ENCODE measurements around the gene ETV6. TPM values are rescaled to one million over a fixed set of nuclear protein-coding genes. Genes with fewer than 3 reads are reported as not detected.

The ETV6 gene
- polyA plus RNA-seq, 1 donor: 16.3 TPM

GRCh38 chr12:11776316-11776715 lies 126.8 kb downstream of the ETV6 start:
- DNase-seq: no peak

DNA sequence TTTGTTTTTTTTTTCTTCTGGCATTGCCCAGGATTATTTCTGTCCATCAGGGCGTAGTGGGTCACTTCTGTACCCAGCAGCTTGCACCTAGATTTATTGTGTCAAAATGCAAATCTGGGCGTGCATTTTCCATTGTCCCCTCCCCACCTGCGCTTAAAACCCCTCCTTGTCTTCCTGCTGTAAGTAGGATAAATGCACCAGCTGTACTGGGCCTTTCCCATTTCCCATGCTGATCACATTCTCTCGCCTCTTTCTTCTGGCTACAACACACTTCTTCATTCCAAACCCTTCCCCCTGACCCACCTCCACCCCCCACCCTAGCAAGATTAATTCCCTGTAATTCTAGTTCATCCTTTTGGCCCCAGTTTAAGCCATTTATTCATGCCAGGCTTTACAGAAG lies 128.0 kb downstream of the ETV6 start:
- DNase-seq: no peak

GRCh38 chr12:11777962-11778361 lies 128.5 kb downstream of the ETV6 start:
- DNase-seq: no peak

DNA sequence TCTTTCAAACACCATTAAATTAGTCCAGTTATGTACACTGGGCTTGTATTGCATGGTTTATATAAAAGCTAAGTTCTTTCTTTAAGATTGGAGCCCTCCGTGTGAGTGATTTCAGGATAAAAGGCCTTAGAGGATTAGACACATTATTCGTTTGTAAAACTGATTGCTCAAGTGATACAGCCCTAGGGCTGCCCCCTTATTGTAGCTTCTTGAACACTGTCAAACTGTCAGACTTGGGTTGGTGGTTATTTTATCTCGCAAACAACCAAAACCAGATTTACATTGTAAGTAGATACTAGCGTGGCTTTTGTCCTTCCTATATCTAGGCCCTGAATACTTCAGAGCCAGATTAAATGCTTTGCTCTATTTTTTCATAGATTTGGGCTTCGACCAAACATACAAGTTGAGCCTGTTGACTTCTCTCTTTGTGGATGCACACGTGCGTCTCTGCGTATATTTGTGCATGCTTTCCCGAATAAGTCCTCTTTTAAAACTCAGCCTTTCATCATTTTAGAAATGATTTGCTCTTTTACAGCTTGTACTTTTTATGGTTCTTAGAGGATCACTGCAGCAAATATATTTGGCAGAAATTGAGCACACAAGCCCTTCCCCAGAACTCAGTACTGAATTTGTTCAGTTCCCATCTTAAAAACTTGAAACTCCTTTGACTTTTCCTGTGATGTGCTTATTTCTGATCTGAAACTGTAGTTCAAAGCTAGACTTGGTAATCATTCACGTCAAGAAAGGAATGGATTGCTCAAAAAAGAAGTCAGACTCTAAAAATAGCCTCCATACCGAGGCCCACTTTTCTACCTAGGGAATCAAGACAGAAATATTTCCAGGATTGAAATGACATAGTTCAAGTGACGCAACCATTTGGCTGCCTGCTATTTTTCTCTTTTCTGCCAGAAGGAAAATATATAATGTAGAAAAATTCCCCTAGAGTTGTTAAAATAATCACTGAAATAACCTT lies 129.5 kb downstream of the ETV6 start:
- DNase-seq: no peak

DNA sequence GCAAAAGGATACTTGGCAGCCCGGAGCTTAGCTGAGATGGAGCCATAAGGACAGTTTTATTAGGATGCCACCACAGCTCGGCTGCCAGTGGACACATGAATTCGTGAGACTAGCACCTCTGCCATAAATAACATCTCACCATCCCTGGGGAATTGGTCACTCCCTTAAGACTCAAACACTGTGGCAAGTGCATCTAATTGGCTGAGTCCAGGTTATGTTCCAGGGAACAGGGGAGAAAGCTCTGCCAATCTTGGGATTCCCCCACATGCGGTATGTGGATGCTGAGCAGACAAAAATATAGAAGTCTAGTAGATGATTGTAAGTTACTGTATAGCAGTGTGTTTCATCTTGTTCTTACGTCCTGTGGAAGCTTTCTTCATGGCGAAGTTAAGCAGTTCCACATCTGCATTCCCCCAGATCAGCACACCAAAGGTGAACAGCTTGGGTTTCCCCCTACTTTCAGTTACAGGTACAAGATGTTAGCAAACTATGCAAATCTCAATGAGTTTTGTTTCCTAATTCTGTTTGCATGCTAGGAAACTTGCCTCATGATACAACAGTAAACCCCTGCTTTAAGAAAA lies 131.1 kb downstream of the ETV6 start:
- DNase-seq: no peak

- DNase-seq: no peak
Measured at GRCh38 chr12:11782914-11783420, 133.5 kb downstream of the ETV6 start.

DNA sequence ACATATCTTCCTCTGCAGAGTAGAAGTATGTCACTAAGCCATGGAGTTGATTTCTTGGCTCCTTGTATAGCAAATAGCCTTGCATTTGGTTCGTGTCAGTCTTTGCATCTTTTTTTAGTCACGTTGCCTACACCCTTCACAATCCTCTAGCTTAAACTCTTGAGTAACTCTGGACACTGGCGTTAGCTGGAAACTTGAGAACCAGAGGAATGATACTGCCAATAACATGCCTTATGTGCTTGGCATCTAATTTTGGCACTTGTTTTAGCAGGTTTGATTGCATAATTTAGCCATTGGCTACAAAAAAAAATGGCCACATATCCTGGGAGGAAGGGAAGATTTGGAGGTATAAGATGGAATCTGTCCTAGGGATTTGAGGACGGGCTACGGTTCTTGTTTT lies 136.2 kb downstream of the ETV6 start:
- DNase-seq: no peak

DNA sequence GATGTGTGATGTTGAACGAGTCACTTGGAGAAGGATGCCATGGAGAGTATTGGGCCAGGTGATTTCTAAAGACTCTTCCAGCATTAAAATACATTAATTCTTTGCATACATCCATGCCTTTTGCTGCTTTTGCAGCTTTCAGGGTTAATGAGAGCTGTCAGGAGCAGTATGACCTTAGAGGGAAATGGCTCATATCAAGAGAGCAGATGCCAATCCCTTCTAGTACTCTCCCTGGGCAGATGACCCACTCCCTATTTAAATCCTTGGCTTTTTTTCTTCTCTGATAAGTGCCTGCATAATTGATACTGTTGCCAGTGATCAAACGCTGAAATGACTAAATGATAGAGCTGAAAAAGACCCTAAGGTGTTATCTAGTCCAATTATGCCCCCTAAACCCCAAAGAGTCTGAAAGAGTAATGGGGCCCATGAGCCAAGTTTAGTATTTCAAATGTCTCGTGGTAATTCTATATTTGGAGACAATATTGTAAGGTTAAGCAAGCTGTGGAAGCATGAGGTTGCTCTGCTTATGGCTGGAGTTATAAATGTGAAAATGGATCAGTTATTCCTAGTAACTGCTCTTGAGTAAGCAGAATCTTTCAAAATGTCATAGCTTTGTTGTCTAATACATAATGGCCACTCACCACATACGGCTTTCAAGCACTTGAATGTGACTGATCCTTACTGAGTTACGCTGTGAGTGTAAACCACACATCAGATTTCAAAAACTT lies 137.3 kb downstream of the ETV6 start:
- no peak for DNase-seq

DNA sequence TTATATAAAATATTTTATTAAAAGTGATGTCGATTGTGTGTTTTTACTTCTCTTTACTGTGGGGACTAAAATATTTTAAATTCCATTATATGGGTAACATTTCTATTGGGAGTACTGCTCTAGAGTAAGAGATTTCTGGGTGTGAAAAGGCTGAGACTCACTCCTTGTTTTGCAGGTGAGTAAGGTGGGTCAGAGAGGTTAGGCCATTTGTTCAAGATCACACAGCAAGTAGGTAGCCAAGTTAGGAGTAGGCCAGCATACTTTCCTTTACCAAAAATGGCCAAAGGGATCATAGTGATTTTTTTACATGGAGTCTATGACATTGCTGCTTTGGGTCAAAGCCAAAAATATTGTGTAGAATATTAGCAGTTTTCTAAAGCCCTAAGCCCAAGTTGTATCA lies 138.0 kb downstream of the ETV6 start:
- no peak for DNase-seq

DNA sequence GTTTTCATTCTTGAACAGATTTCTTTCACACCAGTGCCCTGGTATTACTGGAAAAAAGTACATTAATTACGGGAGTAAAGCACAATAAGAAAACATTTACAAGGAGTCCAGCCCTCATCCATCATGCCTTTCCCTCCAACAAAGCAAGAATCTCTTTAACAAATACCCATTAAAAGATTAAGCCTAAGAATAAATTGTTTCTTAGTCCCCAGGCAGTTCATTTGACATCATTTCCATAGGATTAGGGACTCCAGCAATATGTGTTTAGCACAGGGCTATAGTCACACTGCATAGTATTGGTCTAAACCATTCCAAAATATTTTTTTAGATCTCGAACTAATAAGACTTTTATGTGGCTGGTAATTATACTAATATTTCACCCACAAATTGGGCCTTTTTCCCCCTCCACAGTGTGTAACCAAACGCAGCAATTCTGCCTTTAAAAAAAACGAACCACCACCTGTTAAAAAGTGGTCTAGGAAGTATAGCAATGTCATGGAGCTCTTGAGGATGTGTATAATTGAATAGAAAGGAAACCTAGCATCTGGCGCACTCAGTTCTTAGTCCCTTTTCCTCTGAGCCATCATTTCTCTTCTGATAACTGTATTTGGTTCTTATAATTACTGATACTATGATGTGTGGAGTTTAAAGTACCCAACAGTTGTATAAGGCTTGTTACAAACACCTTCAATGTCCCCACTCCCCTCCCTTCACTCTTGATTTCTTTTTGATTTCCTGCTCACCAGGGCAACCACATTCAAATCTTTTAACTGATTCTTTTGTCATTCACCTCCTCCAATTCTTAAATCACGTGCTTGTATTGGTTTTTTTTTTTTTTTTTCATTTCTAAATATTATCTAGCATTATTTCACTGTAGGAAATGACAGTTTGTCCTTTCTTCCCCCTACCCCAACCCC lies 138.7 kb downstream of the ETV6 start:
- no peak for DNase-seq

- no peak for DNase-seq
Measured at GRCh38 chr12:11793921-11794710, 144.6 kb downstream of the ETV6 start.

- no peak for DNase-seq
Measured at GRCh38 chr12:11794751-11795150, 145.3 kb downstream of the ETV6 start.

DNA sequence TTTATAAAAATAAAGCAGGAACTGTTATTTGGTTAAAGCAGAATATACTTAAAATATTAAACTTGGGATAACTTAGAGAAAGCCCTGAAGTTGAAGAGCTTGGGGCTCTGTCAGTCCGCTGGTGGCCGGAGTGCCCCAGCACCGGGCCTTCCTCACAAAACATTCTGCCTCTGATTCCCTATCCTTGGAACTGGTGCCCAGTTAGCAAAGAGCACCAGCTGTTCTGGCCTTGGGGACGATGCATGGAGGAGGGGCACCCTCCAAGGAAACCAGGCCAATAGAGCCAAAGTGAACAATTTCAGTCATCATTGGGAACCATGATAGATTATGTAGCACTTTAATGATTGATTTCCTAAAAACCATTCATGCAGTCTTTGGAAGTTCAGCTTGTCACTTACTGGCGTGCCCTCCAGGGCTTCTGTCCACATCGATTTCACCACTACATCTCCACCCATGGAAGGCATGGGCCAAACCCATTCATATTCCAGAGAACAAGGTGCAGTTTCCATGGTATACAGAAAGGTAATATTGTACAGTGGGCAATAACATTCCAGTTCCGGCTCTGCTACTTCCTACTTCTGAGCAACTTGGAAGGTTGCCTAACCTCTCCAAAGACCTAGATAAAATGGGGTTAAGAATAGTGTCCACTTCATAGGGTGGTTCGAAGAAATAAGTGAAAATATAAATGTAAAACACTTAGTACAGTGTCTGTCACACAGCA lies 145.9 kb downstream of the ETV6 start:
- no peak for DNase-seq

- peak; percentile 53 for DNase-seq
Measured at GRCh38 chr12:11795913-11796459, 146.5 kb downstream of the ETV6 start.

GRCh38 chr12:11797317-11797913 lies 147.9 kb downstream of the ETV6 start:
- no peak for DNase-seq

GRCh38 chr12:11798006-11798708 lies 148.7 kb downstream of the ETV6 start:
- no peak for DNase-seq

DNA sequence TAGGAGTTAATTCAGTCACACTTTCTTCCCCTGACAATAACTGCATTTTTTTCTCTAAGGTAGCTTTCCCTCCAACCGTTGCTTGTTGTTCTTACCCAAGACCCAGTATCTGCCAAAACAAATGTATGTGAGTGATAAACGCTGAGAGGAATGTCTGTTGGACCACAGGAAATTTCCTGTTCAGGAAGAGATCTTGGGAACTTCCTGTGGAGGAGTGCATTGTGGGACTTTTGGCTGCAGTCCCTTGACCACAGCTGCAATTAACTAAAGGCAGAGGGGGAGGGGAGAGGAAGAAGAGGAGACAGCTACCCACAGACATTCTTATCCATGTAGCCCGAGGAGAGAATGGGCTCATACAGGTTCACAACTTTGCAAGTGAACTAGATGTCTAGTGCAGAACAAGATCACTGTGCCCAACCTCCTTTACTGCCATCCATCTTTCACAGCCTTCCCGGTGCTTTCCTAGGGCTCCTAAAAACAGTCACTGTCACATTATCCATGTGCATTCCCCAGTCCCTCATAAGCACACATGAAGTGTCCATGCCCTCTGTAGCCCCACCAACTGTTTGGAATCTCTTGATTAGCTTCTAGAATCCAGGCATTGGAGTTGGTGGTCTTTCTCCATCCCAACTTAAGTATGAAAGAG lies 149.5 kb downstream of the ETV6 start:
- DNase-seq: no peak

- DNase-seq: no peak
Measured at GRCh38 chr12:11799502-11799873, 150.0 kb downstream of the ETV6 start.

Data from left kidney (tissue), 2 donors.